GM12801 (cell line): ENCODE data around the gene PLXNC1.

Experiments used
- CTCF ChIP-seq: IDR thresholded peaks from one replicate; pipeline ENCODE4 v1.5.1; 2011; ENCODE audit warnings: control low read depth; ENCODE audit not compliant: insufficient read length; ENCODE audit errors: extremely low read depth

Gene PLXNC1

GRCh38 chr12:94223842-94224241, 75.5 kb downstream of the PLXNC1 start:
- no peak for TF ChIP-seq CTCF

DNA sequence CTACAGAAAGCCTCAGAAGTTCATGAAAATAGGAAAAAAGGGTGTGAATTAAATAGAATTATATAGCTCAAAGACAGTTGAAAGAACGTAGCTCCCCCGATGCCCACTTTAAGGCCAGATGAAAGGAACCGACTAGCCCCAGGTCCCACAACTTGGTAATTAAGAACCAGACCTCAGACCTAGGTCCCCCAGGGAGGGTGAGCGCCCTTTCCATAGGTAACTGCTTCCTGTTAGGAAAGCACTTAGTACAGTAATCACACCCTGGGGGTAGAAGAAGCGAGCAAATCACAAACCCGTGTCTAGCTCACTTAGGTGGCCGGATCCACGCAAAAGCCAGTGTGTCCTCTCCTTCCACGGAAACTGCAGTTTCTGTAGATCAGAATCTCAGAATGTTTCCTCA, 77.1 kb downstream of the PLXNC1 start:
- TF ChIP-seq CTCF, result no peak

DNA sequence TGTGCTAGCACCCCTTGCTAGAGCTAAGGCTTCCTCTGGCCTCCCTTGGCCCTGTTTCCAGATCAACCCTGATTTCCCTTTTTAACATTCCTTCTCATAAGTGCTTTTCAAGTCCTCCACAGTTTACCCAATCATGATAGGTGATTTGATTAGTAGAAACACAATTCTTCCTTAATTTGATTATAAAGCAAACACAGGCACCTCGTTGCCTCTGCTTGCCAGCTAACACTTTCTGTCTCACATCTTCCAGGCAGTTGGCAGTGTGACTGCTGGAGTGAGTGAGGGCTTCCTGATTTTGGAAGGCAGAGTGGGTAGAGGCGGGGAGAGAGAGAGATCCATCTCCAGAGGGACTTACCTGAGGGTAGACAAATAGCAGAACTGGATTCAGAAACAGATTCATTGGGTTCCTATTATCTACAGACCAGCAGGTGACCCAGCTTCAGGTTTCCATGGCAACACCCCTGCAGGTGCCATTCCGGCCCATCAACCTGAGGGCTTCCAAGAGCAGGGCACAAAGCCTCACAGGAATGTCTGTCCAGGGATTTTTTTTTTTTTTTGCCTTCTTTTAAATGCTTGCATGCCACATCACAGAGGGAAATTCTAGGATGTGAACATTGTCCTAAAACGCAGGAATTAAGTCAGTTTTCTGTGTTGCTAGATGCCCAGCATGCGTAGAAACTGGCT, 77.7 kb downstream of the PLXNC1 start:
- no peak for TF ChIP-seq CTCF

DNA sequence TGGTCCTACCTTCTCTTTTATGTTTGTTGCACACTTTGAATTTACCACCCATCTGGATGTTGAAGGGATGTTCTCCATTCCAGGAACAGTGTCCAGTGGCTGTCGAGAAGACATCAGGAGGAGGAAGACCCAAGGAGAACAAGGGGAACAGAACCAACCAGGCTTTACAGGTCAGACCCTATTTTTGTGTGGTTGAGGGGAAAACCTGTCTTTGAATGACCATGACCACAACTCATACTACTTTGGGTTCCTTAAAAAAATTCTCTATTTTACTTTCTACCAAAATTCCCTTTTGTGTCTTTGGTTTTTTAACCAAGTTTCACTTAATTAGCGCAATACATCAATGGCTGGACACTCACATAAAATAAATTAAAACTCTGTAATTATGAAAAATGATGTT, 78.7 kb downstream of the PLXNC1 start:
- no peak for TF ChIP-seq CTCF

GRCh38 chr12:94228488-94228907, 80.1 kb downstream of the PLXNC1 start:
- TF ChIP-seq CTCF, result no peak

GRCh38 chr12:94229902-94230301, 81.5 kb downstream of the PLXNC1 start:
- no peak for TF ChIP-seq CTCF

- TF ChIP-seq CTCF, result no peak
Measured at GRCh38 chr12:94230357-94230905, 82.1 kb downstream of the PLXNC1 start.
